SJSA1 (cell line): ENCODE results near the gene ZNF618. TPM values are rescaled to one million over a fixed set of nuclear protein-coding genes. Genes with fewer than 3 reads are reported as not detected.

Source experiments
- DNase-seq, 2 experiments: peaks; one replicate each; pipeline ENCODE4 v3.0.0-alpha.2; 2015 to 2020; ENCODE audit warnings: low spot score in 2 of 2, low read depth in 1 of 2
- H3K27ac ChIP-seq: fragments of 250-450 bp; sonication (Bioruptor Pico); 2 replicates; pipeline ENCODE4 v1.5.1; 2020; ENCODE audit warnings: mild to moderate bottlenecking, moderate library complexity
- H3K27me3 ChIP-seq: fragments of 250-450 bp; sonication (Bioruptor Pico); replicated peaks from 2 replicates; pipeline ENCODE4 v1.5.1; 2020; ENCODE audit warnings: mild to moderate bottlenecking, moderate library complexity
- H3K36me3 ChIP-seq: fragments of 250-450 bp; sonication (Bioruptor Pico); 2 replicates; pipeline ENCODE4 v1.5.1; 2020; ENCODE audit warnings: mild to moderate bottlenecking
- H3K4me1 ChIP-seq: fragments of 250-450 bp; sonication (Bioruptor Pico); replicated peaks from 2 replicates; pipeline ENCODE4 v1.6.1; 2021; ENCODE audit warnings: mild to moderate bottlenecking
- H3K4me3 ChIP-seq: fragments of 250-450 bp; sonication (Bioruptor Pico); 2 replicates; pipeline ENCODE4 v1.5.1; 2020; ENCODE audit warnings: mild to moderate bottlenecking
- H3K9me3 ChIP-seq: fragments of 250-450 bp; sonication (Bioruptor Pico); replicated peaks from 2 replicates; pipeline ENCODE4 v1.5.1; 2020; ENCODE audit warnings: mild to moderate bottlenecking
- total RNA-seq: library from RNA; depleted of rRNA; stranded (reverse); fragments of >200 nt; shearing (Covaris generic); gene quantifications from 2 replicates; pipeline ENCODE4 v1.2.3, GENCODE V29; 2014

The ZNF618 gene
- total RNA-seq, 1 experiment from 2014 or later = 4.7 TPM

- Histone ChIP-seq H3K36me3 (peaks cover 17% of the 10 kb centered on the region), H3K27ac (no peak overlapping the region), H3K4me3 (no peak overlapping the region), H3K4me1 (no peaks in the 10 kb centered on the region), H3K27me3 (no peaks in the 10 kb centered on the region), H3K9me3 (no peaks in the 10 kb centered on the region)
- DNase-seq = peak in 1 of 2 experiments; percentile 34
Observed at GRCh38 chr9:114005371-114006154, 129.5 kb downstream of the ZNF618 start.

- Histone ChIP-seq H3K9me3 (no peaks in the 10 kb centered on the region), H3K4me1 (no peaks in the 10 kb centered on the region), H3K36me3 (peaks cover 22% of the 10 kb centered on the region; the same call in 1 of the 2 replicates), H3K27me3 (no peaks in the 10 kb centered on the region), H3K27ac (no peak overlapping the region), H3K4me3 (no peak overlapping the region)
- DNase-seq = peak in 1 of 2 experiments; percentile 23
Observed at GRCh38 chr9:114006155-114006550, 130.0 kb downstream of the ZNF618 start.

- Histone ChIP-seq H3K4me3 (no peak overlapping the region), H3K9me3 (no peaks in the 10 kb centered on the region), H3K4me1 (no peaks in the 10 kb centered on the region), H3K36me3 (peaks cover 26% of the 10 kb centered on the region; the same call in 1 of the 2 replicates), H3K27ac (no peak overlapping the region), H3K27me3 (no peaks in the 10 kb centered on the region)
- peak in 1 of 2 experiments; percentile 38 for DNase-seq
Observed at GRCh38 chr9:114006931-114007691, 131.0 kb downstream of the ZNF618 start.

- H3K36me3 ChIP-seq = peaks cover 31% of the 10 kb centered on the region
- H3K4me3 ChIP-seq = no peak overlapping the region
- peak in 1 of 2 experiments; percentile 37 for DNase-seq
- no peaks in the 10 kb centered on the region for H3K27me3 ChIP-seq
- H3K27ac ChIP-seq = no peak overlapping the region
- H3K4me1 ChIP-seq = no peaks in the 10 kb centered on the region
- no peaks in the 10 kb centered on the region for H3K9me3 ChIP-seq
Observed at GRCh38 chr9:114007991-114008666, 132.0 kb downstream of the ZNF618 start.

GRCh38 chr9:114008667-114009410, 132.7 kb downstream of the ZNF618 start:
- Histone ChIP-seq H3K27ac (no peak overlapping the region), H3K27me3 (no peaks in the 10 kb centered on the region), H3K36me3 (peaks cover 29% of the 10 kb centered on the region), H3K9me3 (no peaks in the 10 kb centered on the region), H3K4me1 (no peaks in the 10 kb centered on the region), H3K4me3 (no peak overlapping the region)
- peak in 1 of 2 experiments; percentile 29 for DNase-seq

GRCh38 chr9:114011313-114011712, 135.2 kb downstream of the ZNF618 start:
- peak in 1 of 2 experiments; percentile 4 for DNase-seq
- Histone ChIP-seq H3K27me3 (no peaks in the 10 kb centered on the region), H3K4me1 (no peaks in the 10 kb centered on the region), H3K27ac (no peak overlapping the region), H3K4me3 (no peak overlapping the region), H3K36me3 (peaks cover 18% of the 10 kb centered on the region), H3K9me3 (no peaks in the 10 kb centered on the region)

GRCh38 chr9:114012126-114012525, 136.0 kb downstream of the ZNF618 start:
- Histone ChIP-seq H3K4me3 (no peak overlapping the region), H3K36me3 (peaks cover 21% of the 10 kb centered on the region), H3K27me3 (no peaks in the 10 kb centered on the region), H3K9me3 (no peaks in the 10 kb centered on the region), H3K4me1 (no peaks in the 10 kb centered on the region), H3K27ac (no peak overlapping the region)
- DNase-seq = peak in 1 of 2 experiments; percentile 8

- Histone ChIP-seq H3K9me3 (no peaks in the 10 kb centered on the region), H3K27me3 (no peaks in the 10 kb centered on the region), H3K4me3 (no peak overlapping the region), H3K4me1 (no peaks in the 10 kb centered on the region), H3K36me3 (peaks cover 18% of the 10 kb centered on the region; the same call in 1 of the 2 replicates), H3K27ac (no peak overlapping the region)
- DNase-seq = no peak
Observed at GRCh38 chr9:114014044-114014443, 137.9 kb downstream of the ZNF618 start.

- no peaks in the 10 kb centered on the region for H3K4me1 ChIP-seq
- no peaks in the 10 kb centered on the region for H3K9me3 ChIP-seq
- H3K36me3 ChIP-seq = peaks cover 25% of the 10 kb centered on the region; the same call in 1 of the 2 replicates
- H3K4me3 ChIP-seq = no peak overlapping the region
- H3K27ac ChIP-seq = no peak overlapping the region
- H3K27me3 ChIP-seq = no peaks in the 10 kb centered on the region
- peak in 1 of 2 experiments; percentile 15 for DNase-seq
Observed at GRCh38 chr9:114015607-114016006, 139.5 kb downstream of the ZNF618 start.

- Histone ChIP-seq H3K4me1 (no peaks in the 10 kb centered on the region), H3K27ac (no peak overlapping the region), H3K4me3 (no peak overlapping the region), H3K36me3 (peaks cover 21% of the 10 kb centered on the region; the same call in 1 of the 2 replicates), H3K9me3 (no peaks in the 10 kb centered on the region), H3K27me3 (no peaks in the 10 kb centered on the region)
- peak in 1 of 2 experiments; percentile 18 for DNase-seq
Observed at GRCh38 chr9:114016101-114016500, 140.0 kb downstream of the ZNF618 start.

GRCh38 chr9:114016629-114017423, 140.7 kb downstream of the ZNF618 start:
- no peaks in the 10 kb centered on the region for H3K9me3 ChIP-seq
- peak in 1 of 2 experiments; percentile 36 for DNase-seq
- H3K27me3 ChIP-seq = no peaks in the 10 kb centered on the region
- no peak overlapping the region for H3K27ac ChIP-seq
- no peak overlapping the region for H3K4me3 ChIP-seq
- no peaks in the 10 kb centered on the region for H3K4me1 ChIP-seq
- peaks cover 22% of the 10 kb centered on the region; the same call in 1 of the 2 replicates for H3K36me3 ChIP-seq
